SK-N-MC (cell line): ENCODE results near the gene CSTPP1.
"Not testable (repeated sequence)": the region's sequence is repeated elsewhere in the genome, so short reads cannot be mapped to it uniquely, and the experiment has no call there.

ENCODE experiments used
- EZH2 ChIP-seq: fragments of 200-600 bp; sonication (generic); IDR thresholded peaks from one replicate; pipeline ENCODE4 v1.6.1; 2017; ENCODE audit warnings: antibody characterized with exemption
- FOXP2 ChIP-seq: optimal IDR thresholded peaks from 2 replicates; pipeline ENCODE3; 2011; ENCODE audit warnings: mild to moderate bottlenecking, moderate library complexity; ENCODE audit not compliant: insufficient read depth; ENCODE audit errors: extremely low read length, control extremely low read depth
- POLR2AphosphoS5 ChIP-seq: IDR thresholded peaks from 2 replicates; pipeline ENCODE4 v1.6.1; 2012; ENCODE audit warnings: mild to moderate bottlenecking, low read depth, low read length, borderline replicate concordance

- TF ChIP-seq POLR2AphosphoS5, EZH2, FOXP2: not testable (repeated sequence)
Measured at GRCh38 chr11:47198161-47198560, 261.6 kb downstream of the CSTPP1 start.
